Measurements from ENCODE around the gene MSH5.

GRCh38 chr6:31713991-31714684 is 25.7 kb upstream of the MSH5 start:
- no peak for TF ChIP-seq EZH2 (IDR thresholded peaks at IDR 0.05; ENCODE audit: low read length, missing control alignments)
- TF ChIP-seq, protein P1, sequence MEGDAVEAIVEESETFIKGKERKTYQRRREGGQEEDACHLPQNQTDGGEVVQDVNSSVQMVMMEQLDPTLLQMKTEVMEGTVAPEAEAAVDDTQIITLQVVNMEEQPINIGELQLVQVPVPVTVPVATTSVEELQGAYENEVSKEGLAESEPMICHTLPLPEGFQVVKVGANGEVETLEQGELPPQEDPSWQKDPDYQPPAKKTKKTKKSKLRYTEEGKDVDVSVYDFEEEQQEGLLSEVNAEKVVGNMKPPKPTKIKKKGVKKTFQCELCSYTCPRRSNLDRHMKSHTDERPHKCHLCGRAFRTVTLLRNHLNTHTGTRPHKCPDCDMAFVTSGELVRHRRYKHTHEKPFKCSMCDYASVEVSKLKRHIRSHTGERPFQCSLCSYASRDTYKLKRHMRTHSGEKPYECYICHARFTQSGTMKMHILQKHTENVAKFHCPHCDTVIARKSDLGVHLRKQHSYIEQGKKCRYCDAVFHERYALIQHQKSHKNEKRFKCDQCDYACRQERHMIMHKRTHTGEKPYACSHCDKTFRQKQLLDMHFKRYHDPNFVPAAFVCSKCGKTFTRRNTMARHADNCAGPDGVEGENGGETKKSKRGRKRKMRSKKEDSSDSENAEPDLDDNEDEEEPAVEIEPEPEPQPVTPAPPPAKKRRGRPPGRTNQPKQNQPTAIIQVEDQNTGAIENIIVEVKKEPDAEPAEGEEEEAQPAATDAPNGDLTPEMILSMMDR (conservative IDR thresholded peaks at IDR 0.05 in 1 of 2, IDR thresholded peaks at IDR 0.05 in 1 of 2; ENCODE audit: low read depth in 1 of 2, low read length in 2 of 2) = no peak

Data from fibroblast of lung (primary cell).